H1 (cell line): ENCODE data around the gene RAB24. TPM values are rescaled to one million over a fixed set of nuclear protein-coding genes. Genes with fewer than 3 reads are reported as not detected.

Experiments used
- CREB1 ChIP-seq: IDR thresholded peaks from 2 replicates; pipeline ENCODE4 v1.6.1; 2012; ENCODE audit warnings: inconsistent platforms
- polyA plus RNA-seq, 7 experiments: library from polyadenylated mRNA; depleted of rRNA in 3 of 7; stranded (reverse) in 5 of 7; unstranded in 2 of 7; fragments of >200 nt in 5 of 7; fragments of 200-250 nt in 2 of 7; gene quantifications; 1 replicate in 5 of 7; 2 replicates in 1 of 7; 4 replicates in 1 of 7; pipeline versions ENCODE4 v1.2.1 to v1.2.3, GENCODE V29; 2011 to 2013; ENCODE audit warnings: missing spikeins in 2 of 7, mixed read lengths in 2 of 7
- total RNA-seq: library from RNA; stranded (reverse); fragmentation: NEBNext Ultra II Directional; extraction: Animal tissue kit (Norgen Biotek cat#: 25700); gene quantifications from 2 replicates; pipeline ENCODE4 v1.2.1, GENCODE V29; 2021
- TF ChIP-seq, protein P1 (sequence below): fragments of 300-600 bp; sonication (generic); IDR thresholded peaks from 2 replicates; pipeline ENCODE4 v1.7.1; 2012; ENCODE audit warnings: low read length, moderate library complexity, mild to moderate bottlenecking, inconsistent platforms; ENCODE audit not compliant: insufficient replicate concordance

RAB24 gene
- total and polyA plus RNA-seq, 2 of the 8 experiments (the other 6 are each of a cell fraction or from before 2014, with no cell fraction given): 18.8 to 33.8 TPM

DNA sequence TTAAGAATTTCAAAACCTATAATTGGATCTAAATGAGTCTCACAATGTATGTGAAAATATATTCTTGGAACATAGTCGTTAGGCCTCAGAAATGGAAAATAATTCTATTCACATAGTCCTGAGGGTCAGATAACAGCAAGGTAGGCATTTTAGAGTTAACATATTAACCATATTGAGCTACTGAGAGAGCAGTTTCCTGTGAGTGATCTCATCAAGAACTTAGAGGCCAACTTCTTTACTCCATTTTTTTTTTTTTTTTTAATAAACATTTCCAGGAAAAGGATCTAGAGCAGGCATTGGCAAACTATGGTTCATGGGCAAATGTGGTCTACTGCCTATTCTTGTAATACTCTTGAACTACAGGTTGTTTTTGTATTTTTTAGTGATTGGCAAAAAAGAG lies 26.6 kb downstream of the RAB24 start (continued):
- TF ChIP-seq, protein P1, sequence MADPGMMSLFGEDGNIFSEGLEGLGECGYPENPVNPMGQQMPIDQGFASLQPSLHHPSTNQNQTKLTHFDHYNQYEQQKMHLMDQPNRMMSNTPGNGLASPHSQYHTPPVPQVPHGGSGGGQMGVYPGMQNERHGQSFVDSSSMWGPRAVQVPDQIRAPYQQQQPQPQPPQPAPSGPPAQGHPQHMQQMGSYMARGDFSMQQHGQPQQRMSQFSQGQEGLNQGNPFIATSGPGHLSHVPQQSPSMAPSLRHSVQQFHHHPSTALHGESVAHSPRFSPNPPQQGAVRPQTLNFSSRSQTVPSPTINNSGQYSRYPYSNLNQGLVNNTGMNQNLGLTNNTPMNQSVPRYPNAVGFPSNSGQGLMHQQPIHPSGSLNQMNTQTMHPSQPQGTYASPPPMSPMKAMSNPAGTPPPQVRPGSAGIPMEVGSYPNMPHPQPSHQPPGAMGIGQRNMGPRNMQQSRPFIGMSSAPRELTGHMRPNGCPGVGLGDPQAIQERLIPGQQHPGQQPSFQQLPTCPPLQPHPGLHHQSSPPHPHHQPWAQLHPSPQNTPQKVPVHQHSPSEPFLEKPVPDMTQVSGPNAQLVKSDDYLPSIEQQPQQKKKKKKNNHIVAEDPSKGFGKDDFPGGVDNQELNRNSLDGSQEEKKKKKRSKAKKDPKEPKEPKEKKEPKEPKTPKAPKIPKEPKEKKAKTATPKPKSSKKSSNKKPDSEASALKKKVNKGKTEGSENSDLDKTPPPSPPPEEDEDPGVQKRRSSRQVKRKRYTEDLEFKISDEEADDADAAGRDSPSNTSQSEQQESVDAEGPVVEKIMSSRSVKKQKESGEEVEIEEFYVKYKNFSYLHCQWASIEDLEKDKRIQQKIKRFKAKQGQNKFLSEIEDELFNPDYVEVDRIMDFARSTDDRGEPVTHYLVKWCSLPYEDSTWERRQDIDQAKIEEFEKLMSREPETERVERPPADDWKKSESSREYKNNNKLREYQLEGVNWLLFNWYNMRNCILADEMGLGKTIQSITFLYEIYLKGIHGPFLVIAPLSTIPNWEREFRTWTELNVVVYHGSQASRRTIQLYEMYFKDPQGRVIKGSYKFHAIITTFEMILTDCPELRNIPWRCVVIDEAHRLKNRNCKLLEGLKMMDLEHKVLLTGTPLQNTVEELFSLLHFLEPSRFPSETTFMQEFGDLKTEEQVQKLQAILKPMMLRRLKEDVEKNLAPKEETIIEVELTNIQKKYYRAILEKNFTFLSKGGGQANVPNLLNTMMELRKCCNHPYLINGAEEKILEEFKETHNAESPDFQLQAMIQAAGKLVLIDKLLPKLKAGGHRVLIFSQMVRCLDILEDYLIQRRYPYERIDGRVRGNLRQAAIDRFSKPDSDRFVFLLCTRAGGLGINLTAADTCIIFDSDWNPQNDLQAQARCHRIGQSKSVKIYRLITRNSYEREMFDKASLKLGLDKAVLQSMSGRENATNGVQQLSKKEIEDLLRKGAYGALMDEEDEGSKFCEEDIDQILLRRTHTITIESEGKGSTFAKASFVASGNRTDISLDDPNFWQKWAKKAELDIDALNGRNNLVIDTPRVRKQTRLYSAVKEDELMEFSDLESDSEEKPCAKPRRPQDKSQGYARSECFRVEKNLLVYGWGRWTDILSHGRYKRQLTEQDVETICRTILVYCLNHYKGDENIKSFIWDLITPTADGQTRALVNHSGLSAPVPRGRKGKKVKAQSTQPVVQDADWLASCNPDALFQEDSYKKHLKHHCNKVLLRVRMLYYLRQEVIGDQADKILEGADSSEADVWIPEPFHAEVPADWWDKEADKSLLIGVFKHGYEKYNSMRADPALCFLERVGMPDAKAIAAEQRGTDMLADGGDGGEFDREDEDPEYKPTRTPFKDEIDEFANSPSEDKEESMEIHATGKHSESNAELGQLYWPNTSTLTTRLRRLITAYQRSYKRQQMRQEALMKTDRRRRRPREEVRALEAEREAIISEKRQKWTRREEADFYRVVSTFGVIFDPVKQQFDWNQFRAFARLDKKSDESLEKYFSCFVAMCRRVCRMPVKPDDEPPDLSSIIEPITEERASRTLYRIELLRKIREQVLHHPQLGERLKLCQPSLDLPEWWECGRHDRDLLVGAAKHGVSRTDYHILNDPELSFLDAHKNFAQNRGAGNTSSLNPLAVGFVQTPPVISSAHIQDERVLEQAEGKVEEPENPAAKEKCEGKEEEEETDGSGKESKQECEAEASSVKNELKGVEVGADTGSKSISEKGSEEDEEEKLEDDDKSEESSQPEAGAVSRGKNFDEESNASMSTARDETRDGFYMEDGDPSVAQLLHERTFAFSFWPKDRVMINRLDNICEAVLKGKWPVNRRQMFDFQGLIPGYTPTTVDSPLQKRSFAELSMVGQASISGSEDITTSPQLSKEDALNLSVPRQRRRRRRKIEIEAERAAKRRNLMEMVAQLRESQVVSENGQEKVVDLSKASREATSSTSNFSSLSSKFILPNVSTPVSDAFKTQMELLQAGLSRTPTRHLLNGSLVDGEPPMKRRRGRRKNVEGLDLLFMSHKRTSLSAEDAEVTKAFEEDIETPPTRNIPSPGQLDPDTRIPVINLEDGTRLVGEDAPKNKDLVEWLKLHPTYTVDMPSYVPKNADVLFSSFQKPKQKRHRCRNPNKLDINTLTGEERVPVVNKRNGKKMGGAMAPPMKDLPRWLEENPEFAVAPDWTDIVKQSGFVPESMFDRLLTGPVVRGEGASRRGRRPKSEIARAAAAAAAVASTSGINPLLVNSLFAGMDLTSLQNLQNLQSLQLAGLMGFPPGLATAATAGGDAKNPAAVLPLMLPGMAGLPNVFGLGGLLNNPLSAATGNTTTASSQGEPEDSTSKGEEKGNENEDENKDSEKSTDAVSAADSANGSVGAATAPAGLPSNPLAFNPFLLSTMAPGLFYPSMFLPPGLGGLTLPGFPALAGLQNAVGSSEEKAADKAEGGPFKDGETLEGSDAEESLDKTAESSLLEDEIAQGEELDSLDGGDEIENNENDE: no peak
- TF ChIP-seq CREB1: no peak
